OCI-LY3 (cell line): ENCODE measurements around the gene HHAT.

Source experiments
- H2AFZ ChIP-seq: fragments of 200-600, 300-600 bp; shearing (Covaris generic); 2 replicates; pipeline ENCODE4 v1.6.0; 2014; ENCODE audit warnings: antibody characterized with exemption, low read depth, low read length
- H3K27ac ChIP-seq: fragments of 200-600, 300-600 bp; sonication (generic); 2 replicates; pipeline ENCODE4 v1.5.1; 2014; ENCODE audit warnings: mild to moderate bottlenecking, low read length, moderate library complexity, mixed read lengths
- H3K27me3 ChIP-seq: fragments of 200-600, 300-600 bp; sonication (generic); 2 replicates; pipeline ENCODE4 v1.6.1; 2014; ENCODE audit warnings: low read depth, low read length, mixed read lengths
- H3K36me3 ChIP-seq: fragments of 200-600, 300-600 bp; sonication (generic); replicated peaks from 2 replicates; pipeline ENCODE3; 2014; ENCODE audit warnings: low read depth, low read length, mixed read lengths
- H3K4me1 ChIP-seq: fragments of 300-600, 200-600 bp; sonication (generic); 2 replicates; pipeline ENCODE4 v1.6.1; 2014; ENCODE audit warnings: low read length, mixed read lengths
- H3K4me2 ChIP-seq: fragments of 200-600, 300-600 bp; sonication (generic); 2 replicates; pipeline ENCODE4 v1.6.1; 2014; ENCODE audit warnings: low read length, mixed read lengths
- H3K4me3 ChIP-seq: fragments of 300-600, 200-600 bp; sonication (generic); 2 replicates; pipeline ENCODE4 v1.5.1; 2014; ENCODE audit warnings: antibody characterized with exemption, mild to moderate bottlenecking, low read length, moderate library complexity
- H3K79me2 ChIP-seq: fragments of 300-600, 200-600 bp; shearing (Covaris generic); 2 replicates; pipeline ENCODE4 v1.6.1; 2014; ENCODE audit warnings: mild to moderate bottlenecking, low read length, mixed read lengths
- H3K9ac ChIP-seq: fragments of 300-600, 200-600 bp; shearing (Covaris generic); 2 replicates; pipeline ENCODE4 v1.6.0; 2014; ENCODE audit warnings: mild to moderate bottlenecking, low read length, moderate library complexity
- H3K9me3 ChIP-seq: fragments of 200-600, 300-600 bp; shearing (Covaris generic); 2 replicates; pipeline ENCODE4 v1.6.1; 2014; ENCODE audit warnings: low read length, mixed read lengths; ENCODE audit not compliant: insufficient read depth
- H4K20me1 ChIP-seq: fragments of 200-600, 300-600 bp; sonication (generic); 2 replicates; pipeline ENCODE4 v1.6.1; 2016; ENCODE audit warnings: low read length, mixed read lengths; ENCODE audit not compliant: insufficient read depth
- CTCF ChIP-seq: fragments of 200-600, 300-600 bp; sonication (generic); IDR thresholded peaks from 2 replicates; pipeline ENCODE4 v1.5.1; 2014; ENCODE audit warnings: antibody characterized with exemption, low read length, low read depth
- EZH2phosphoT487 ChIP-seq: fragments of 200-600 bp; shearing (Covaris generic); IDR thresholded peaks from 2 replicates; pipeline ENCODE4 v1.6.1; 2018; ENCODE audit warnings: antibody characterized with exemption, mixed run types, low read depth

The HHAT gene

DNA sequence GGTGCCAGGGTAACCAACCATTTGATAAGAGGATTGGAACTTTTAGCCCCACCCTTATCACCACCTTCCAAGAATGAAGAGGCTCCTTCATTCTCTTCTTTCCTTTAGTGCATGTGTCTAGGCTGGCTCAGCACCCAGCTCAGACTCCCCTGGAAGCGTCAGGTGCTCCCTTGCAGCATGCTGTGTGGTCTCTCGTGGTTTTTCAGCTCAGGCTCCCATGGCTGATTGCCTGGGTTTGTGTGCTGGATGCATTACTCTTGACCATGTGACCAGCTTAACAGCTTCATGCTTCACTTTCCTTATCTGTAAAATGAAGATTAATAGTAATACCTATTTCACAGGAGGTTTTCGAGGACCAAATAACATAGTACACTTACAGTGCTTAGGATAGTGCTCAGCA lies 198.4 kb downstream of the HHAT start:
- Histone ChIP-seq H3K4me1 (no peaks in the 10 kb centered on the region), H3K79me2 (no peaks in the 10 kb centered on the region), H3K4me2 (no peak overlapping the region), H3K9ac (no peak overlapping the region), H3K27me3 (no peaks in the 10 kb centered on the region), H3K36me3 (no peaks in the 10 kb centered on the region), H4K20me1 (no peaks in the 10 kb centered on the region), H2AFZ (no peak overlapping the region), H3K4me3 (no peak overlapping the region), H3K9me3 (no peaks in the 10 kb centered on the region), H3K27ac (no peak overlapping the region)
- no peak for TF ChIP-seq EZH2phosphoT487
- no peak for TF ChIP-seq CTCF

DNA sequence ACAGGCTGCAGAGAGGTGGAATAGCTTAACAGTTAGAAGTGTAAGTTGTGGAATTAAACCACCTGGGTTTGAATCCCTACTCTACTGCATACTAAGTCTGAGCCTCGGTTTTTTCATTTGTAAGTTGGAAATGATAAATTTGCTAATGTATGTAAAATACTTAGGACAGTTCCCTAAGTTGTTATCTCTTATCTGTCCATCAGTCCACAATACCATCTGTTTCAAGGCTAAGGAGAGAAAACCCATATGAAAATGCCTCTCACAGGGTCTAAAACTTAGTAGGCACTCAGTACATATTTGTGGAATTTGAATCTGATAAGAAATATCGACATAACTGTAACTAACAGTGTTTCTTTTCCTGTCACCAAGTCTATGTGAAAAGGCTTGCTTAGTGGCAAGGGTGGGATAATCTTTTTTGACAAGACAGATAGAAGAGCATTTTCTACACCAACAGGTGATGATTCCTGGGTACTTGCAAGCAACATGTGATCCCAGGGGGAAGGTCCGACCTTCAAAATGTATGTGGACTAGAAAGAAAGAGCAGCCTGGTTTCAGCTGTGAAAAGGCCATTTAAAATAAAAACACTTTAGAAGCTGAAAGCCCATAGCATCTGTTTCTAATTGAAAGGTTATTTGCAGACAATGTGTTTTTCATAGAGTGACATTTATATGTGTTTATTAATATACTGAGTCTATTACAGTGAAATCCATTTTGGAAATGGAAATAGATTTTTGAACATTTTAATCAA lies 202.9 kb downstream of the HHAT start:
- peaks cover 4% of the 10 kb centered on the region; the same call in 1 of the 2 replicates for H3K27me3 ChIP-seq
- no peaks in the 10 kb centered on the region for H4K20me1 ChIP-seq
- H3K79me2 ChIP-seq: no peaks in the 10 kb centered on the region
- H3K36me3 ChIP-seq: no peaks in the 10 kb centered on the region
- no peak overlapping the region for H3K4me3 ChIP-seq
- H3K27ac ChIP-seq: no peak overlapping the region
- TF ChIP-seq CTCF: no peak
- TF ChIP-seq EZH2phosphoT487: no peak
- H3K9me3 ChIP-seq: no peaks in the 10 kb centered on the region
- H2AFZ ChIP-seq: no peak overlapping the region
- no peaks in the 10 kb centered on the region for H3K4me1 ChIP-seq
- no peak overlapping the region for H3K9ac ChIP-seq
- no peak overlapping the region for H3K4me2 ChIP-seq

DNA sequence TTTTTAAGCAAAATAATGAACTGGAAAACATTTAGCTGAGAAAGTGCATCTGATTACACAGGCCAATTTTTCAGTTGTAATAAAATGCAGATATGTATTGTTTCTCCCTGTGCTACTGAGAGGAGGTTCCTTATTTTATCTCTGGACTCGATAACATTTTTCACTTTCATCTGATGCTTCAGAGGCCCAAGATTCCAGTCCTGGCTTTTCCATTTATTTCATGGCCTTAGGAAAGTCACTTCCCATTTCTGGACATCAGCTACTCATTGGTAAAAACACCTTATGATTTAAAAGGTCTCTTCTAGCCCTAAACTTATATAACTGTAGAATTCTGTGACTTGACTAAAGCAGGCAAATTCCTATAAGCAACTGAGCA lies 203.5 kb downstream of the HHAT start:
- TF ChIP-seq CTCF: no peak
- no peak for TF ChIP-seq EZH2phosphoT487
- no peak overlapping the region for H3K4me2 ChIP-seq
- H4K20me1 ChIP-seq: no peaks in the 10 kb centered on the region
- H3K4me1 ChIP-seq: no peaks in the 10 kb centered on the region
- peaks cover 4% of the 10 kb centered on the region; the same call in 1 of the 2 replicates for H3K27me3 ChIP-seq
- no peak overlapping the region for H3K27ac ChIP-seq
- no peak overlapping the region for H3K4me3 ChIP-seq
- H3K9me3 ChIP-seq: no peaks in the 10 kb centered on the region
- no peaks in the 10 kb centered on the region for H3K36me3 ChIP-seq
- H3K9ac ChIP-seq: no peak overlapping the region
- no peak overlapping the region for H2AFZ ChIP-seq
- H3K79me2 ChIP-seq: no peaks in the 10 kb centered on the region

DNA sequence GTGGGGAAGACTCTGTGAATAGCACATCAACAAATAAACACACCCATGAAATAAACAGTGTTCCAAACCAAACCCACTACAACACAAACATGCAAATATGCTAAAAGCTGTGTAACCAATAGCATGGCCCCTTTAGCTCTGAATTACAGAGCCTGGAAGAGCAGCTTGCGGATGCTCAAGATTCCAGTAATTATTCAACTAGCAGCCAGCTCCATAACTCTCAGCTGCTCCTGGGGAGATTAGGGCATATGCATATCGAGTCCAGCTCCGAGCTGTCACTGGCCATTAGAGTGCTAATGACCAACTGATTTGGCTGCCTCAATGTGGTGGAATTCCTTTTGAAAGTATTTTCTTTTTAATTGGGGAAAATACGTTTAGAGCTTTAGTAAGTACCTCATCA lies 207.1 kb downstream of the HHAT start:
- Histone ChIP-seq H3K4me1 (no peaks in the 10 kb centered on the region), H3K4me3 (no peak overlapping the region), H3K27ac (no peak overlapping the region), H3K4me2 (no peak overlapping the region), H3K79me2 (no peaks in the 10 kb centered on the region), H3K9ac (no peak overlapping the region), H3K36me3 (no peaks in the 10 kb centered on the region), H4K20me1 (no peaks in the 10 kb centered on the region), H3K27me3 (peaks cover 4% of the 10 kb centered on the region; the same call in 1 of the 2 replicates), H2AFZ (no peak overlapping the region), H3K9me3 (no peaks in the 10 kb centered on the region)
- no peak for TF ChIP-seq CTCF
- no peak for TF ChIP-seq EZH2phosphoT487
